SK-N-SH (cell line): Measurements from ENCODE around the gene KDSR.

ENCODE experiments used
- CTCF ChIP-seq: fragments of 200-600 bp; sonication (generic); IDR thresholded peaks from 2 replicates; pipeline ENCODE4 v1.6.1; 2017; ENCODE audit warnings: antibody characterized with exemption, mild to moderate bottlenecking, moderate library complexity
- EP300 ChIP-seq, 2 experiments: IDR thresholded peaks; 2 replicates each; pipeline versions ENCODE4 v1.4.0 to v1.6.1; 2012; ENCODE audit warnings: borderline replicate concordance in 1 of 2, low read depth in 1 of 2, low read length in 1 of 2
- GATA2 ChIP-seq: sonication (generic); formaldehyde crosslinking; IDR thresholded peaks from 2 replicates; pipeline ENCODE4 v1.5.0; 2020; ENCODE audit warnings: mild to moderate bottlenecking, missing genetic modification reagents
- PBX3 ChIP-seq: IDR thresholded peaks from 2 replicates; pipeline ENCODE4; 2012
- RAD21 ChIP-seq: IDR thresholded peaks from 2 replicates; pipeline ENCODE4 v1.6.1; 2012; ENCODE audit warnings: mild to moderate bottlenecking, low read length
- RFX5 ChIP-seq: IDR thresholded peaks from 2 replicates; pipeline ENCODE4 v1.6.1; 2012; ENCODE audit warnings: mild to moderate bottlenecking, improper control_type of control experiment, low read length
- SMC3 ChIP-seq: IDR thresholded peaks from 2 replicates; pipeline ENCODE4 v1.6.1; 2012; ENCODE audit warnings: low read depth, low read length, improper control_type of control experiment
- USF1 ChIP-seq: IDR thresholded peaks from 2 replicates; pipeline ENCODE4 v1.4.0; 2012; ENCODE audit warnings: low read depth, borderline replicate concordance
- YY1 ChIP-seq: IDR thresholded peaks from 2 replicates; pipeline ENCODE4 v1.4.0; 2012; ENCODE audit warnings: low read depth, mild to moderate bottlenecking
- TF ChIP-seq, protein P1 (sequence below): IDR thresholded peaks from 2 replicates; pipeline ENCODE4 v1.6.1; 2012; ENCODE audit warnings: mild to moderate bottlenecking, low read depth, low read length, moderate library complexity
- TF ChIP-seq, protein P2 (sequence below): IDR thresholded peaks from 2 replicates; pipeline ENCODE4 v1.4.0; 2012; ENCODE audit warnings: low read depth

- TF ChIP-seq CTCF = no peak
- no peak for TF ChIP-seq USF1
- TF ChIP-seq EP300 (IDR thresholded peaks at IDR 0.05; ENCODE audit: borderline replicate concordance in 1 of 2, low read depth in 1 of 2, low read length in 1 of 2) = no peak
- TF ChIP-seq YY1 = no peak
- no peak for TF ChIP-seq PBX3
- no peak for TF ChIP-seq RFX5
- TF ChIP-seq, protein P1, sequence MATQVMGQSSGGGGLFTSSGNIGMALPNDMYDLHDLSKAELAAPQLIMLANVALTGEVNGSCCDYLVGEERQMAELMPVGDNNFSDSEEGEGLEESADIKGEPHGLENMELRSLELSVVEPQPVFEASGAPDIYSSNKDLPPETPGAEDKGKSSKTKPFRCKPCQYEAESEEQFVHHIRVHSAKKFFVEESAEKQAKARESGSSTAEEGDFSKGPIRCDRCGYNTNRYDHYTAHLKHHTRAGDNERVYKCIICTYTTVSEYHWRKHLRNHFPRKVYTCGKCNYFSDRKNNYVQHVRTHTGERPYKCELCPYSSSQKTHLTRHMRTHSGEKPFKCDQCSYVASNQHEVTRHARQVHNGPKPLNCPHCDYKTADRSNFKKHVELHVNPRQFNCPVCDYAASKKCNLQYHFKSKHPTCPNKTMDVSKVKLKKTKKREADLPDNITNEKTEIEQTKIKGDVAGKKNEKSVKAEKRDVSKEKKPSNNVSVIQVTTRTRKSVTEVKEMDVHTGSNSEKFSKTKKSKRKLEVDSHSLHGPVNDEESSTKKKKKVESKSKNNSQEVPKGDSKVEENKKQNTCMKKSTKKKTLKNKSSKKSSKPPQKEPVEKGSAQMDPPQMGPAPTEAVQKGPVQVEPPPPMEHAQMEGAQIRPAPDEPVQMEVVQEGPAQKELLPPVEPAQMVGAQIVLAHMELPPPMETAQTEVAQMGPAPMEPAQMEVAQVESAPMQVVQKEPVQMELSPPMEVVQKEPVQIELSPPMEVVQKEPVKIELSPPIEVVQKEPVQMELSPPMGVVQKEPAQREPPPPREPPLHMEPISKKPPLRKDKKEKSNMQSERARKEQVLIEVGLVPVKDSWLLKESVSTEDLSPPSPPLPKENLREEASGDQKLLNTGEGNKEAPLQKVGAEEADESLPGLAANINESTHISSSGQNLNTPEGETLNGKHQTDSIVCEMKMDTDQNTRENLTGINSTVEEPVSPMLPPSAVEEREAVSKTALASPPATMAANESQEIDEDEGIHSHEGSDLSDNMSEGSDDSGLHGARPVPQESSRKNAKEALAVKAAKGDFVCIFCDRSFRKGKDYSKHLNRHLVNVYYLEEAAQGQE = no peak
- no peak for TF ChIP-seq RAD21
- no peak for TF ChIP-seq SMC3
- TF ChIP-seq GATA2 (CRISPR knock-in tag) = no peak
- TF ChIP-seq, protein P2, sequence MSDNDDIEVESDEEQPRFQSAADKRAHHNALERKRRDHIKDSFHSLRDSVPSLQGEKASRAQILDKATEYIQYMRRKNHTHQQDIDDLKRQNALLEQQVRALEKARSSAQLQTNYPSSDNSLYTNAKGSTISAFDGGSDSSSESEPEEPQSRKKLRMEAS = no peak
These were observed 35.9 kb downstream of the KDSR start for GRCh38 chr18:63331105-63331504.
